GM03348 (cell line): ENCODE measurements around the gene HAL.

Source experiments
- DNase-seq: peaks from one replicate; pipeline ENCODE4 v3.0.0; 2012; ENCODE audit warnings: low spot score

Gene HAL

DNA sequence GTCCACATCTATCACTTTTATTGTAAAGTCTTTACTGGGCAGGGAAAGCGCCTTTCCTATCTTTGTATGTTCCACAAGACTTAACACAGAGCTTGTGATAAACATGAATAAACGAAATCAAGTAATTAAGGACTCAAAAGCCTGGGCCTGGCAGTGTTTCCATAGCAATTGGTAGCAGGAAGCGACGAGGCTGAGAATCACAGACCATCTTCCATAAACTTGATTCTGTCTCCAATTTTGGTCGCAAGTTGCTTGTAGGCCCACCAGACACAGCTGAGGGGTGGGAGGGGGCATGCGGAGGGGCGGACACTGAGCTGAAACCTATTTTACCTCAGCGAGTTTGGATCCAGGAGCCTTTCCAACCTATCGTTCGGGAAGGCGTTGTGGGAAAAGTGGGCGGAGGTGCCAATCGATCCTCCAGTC is 54.0 kb downstream of the HAL start:
- DNase-seq: no peak

DNA sequence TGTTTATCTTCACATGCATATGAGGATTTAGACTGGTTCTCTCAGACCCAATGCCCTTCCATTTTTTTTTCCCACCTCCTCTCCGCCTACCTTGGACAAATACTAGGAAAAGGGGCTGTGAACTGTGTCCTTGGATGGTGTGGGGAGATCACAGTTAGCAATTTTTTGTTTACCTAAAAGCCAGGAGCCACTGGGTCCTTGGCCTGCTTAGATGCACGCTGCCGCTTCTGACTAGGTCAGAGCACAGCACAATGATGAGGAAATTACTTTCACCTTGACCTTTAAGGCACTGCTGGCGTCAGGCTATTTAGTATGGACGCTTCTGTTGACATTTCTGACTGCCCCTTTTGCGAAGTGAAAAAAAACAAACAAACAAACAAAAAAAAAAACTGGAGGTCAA is 55.6 kb downstream of the HAL start:
- DNase-seq: no peak
